ENCODE measurements around the gene CD2. TPM values are rescaled to one million over a fixed set of nuclear protein-coding genes. Genes with fewer than 3 reads are reported as not detected.

CD2 gene
- total RNA-seq, 2 experiments from 2014 or later: 382 to 383 TPM

GRCh38 chr1:116766616-116767469 lies 12.6 kb downstream of the CD2 start:
- ChIA-PET CTCF (interaction anchor here (0.7 to 5.3 kb wide), 7 partner anchors 10 to 192 kb away, joined by 3 to 50 read pairs (median 6); partner anchors contain the start of gene CD2), POLR2A (interaction anchor here (8.6 to 14.4 kb wide), 3 partner anchors 12 to 38 kb away, joined by 150 to 453 read pairs (median 169); partner anchors contain the start of gene CD2)

- ChIA-PET CTCF (interaction anchor here (0.7 to 3.7 kb wide), 6 partner anchors 11 to 193 kb away, joined by 3 to 13 read pairs (median 4); no protein-coding TSS in a partner anchor), POLR2A (interaction anchor here (2.3 to 14.4 kb wide), 5 partner anchors 13 to 59 kb away, joined by 5 to 453 read pairs (median 150); partner anchors contain the start of gene CD2)
Observed at GRCh38 chr1:116767782-116768382, 13.7 kb downstream of the CD2 start.

GRCh38 chr1:116768416-116769103 lies 14.3 kb downstream of the CD2 start:
- ChIA-PET POLR2A (interaction anchor here (1.4 to 14.4 kb wide), 6 partner anchors 13 to 59 kb away, joined by 3 to 453 read pairs (median 80); partner anchors contain the start of gene CD2), CTCF (interaction anchor here (0.7 to 3.7 kb wide), 6 partner anchors 10 to 47 kb away, joined by 3 to 24 read pairs (median 4); no protein-coding TSS in a partner anchor)

GRCh38 chr1:116769104-116769452 lies 14.8 kb downstream of the CD2 start:
- POLR2A ChIA-PET: interaction anchor here (0.7 to 14.4 kb wide), 8 partner anchors 8 to 291 kb away, joined by 3 to 453 read pairs (median 7); partner anchors contain the start of genes CD2 and TTF2

GRCh38 chr1:116769561-116769977 lies 15.3 kb downstream of the CD2 start:
- CTCF ChIA-PET: interaction anchor here (0.7 to 3.7 kb wide), 13 partner anchors 9 to 291 kb away, joined by 3 to 24 read pairs (median 4); partner anchors contain the start of gene CD2
- POLR2A ChIA-PET: interaction anchor here (0.7 to 14.4 kb wide), 10 partner anchors 8 to 291 kb away, joined by 3 to 453 read pairs (median 6); partner anchors contain the start of genes CD2 and TTF2

More at GRCh38 chr1:116769104-116769452, 14.8 kb downstream of the CD2 start:
- CTCF ChIA-PET: interaction anchor here (0.9 to 3.7 kb wide), 9 partner anchors 8 to 111 kb away, joined by 3 to 24 read pairs (median 4); partner anchors contain the start of gene CD2

GRCh38 chr1:116769994-116770393 lies 15.8 kb downstream of the CD2 start:
- POLR2A ChIA-PET: interaction anchor here (0.7 to 14.4 kb wide), 11 partner anchors 8 to 334 kb away, joined by 3 to 453 read pairs (median 6); partner anchors contain the start of gene CD2
- CTCF ChIA-PET: interaction anchor here (0.7 to 3.7 kb wide), 15 partner anchors 9 to 874 kb away, joined by 3 to 24 read pairs (median 4); partner anchors contain the start of gene CD2

GRCh38 chr1:116770625-116771024 lies 16.4 kb downstream of the CD2 start:
- POLR2A ChIA-PET: interaction anchor here (0.6 to 14.4 kb wide), 6 partner anchors 15 to 334 kb away, joined by 3 to 453 read pairs (median 78); partner anchors contain the start of gene CD2

GRCh38 chr1:116771997-116772647 lies 17.9 kb downstream of the CD2 start:
- CTCF ChIA-PET: interaction anchor here (0.7 to 2.1 kb wide), 14 partner anchors 9 to 288 kb away, joined by 3 to 6 read pairs (median 4); partner anchors contain the start of gene TTF2
- POLR2A ChIA-PET: interaction anchor here (0.5 to 14.4 kb wide), 6 partner anchors 9 to 165 kb away, joined by 5 to 453 read pairs (median 6); no protein-coding TSS in a partner anchor

More at GRCh38 chr1:116770625-116771024, 16.4 kb downstream of the CD2 start:
- CTCF ChIA-PET: interaction anchor here (0.7 to 3.7 kb wide), 9 partner anchors 16 to 873 kb away, joined by 3 to 24 read pairs (median 5); partner anchors contain the start of gene CD2

GRCh38 chr1:116772648-116773045 lies 18.4 kb downstream of the CD2 start:
- ChIA-PET CTCF (interaction anchor here (0.7 to 2.1 kb wide), 12 partner anchors 9 to 287 kb away, joined by 3 to 6 read pairs (median 5); partner anchors contain the start of gene TTF2), POLR2A (interaction anchor here (1.2 to 14.4 kb wide), 5 partner anchors 10 to 34 kb away, joined by 5 to 453 read pairs (median 6); no protein-coding TSS in a partner anchor)

- ChIA-PET CTCF (no interaction called here), POLR2A (interaction anchor here (0.5 to 0.6 kb wide), 2 partner anchors 28 to 36 kb away, joined by 3 to 8 read pairs; no protein-coding TSS in a partner anchor)
Observed at GRCh38 chr1:116775116-116775752, 21.0 kb downstream of the CD2 start.

- ChIA-PET CTCF (interaction anchor here (0.6 to 1.4 kb wide), 3 partner anchors 15 to 23 kb away, joined by 3 to 4 read pairs (median 3); partner anchors contain the start of gene CD2), POLR2A (interaction anchor here (0.5 to 2.2 kb wide), 11 partner anchors 8 to 282 kb away, joined by 3 to 11 read pairs (median 3); partner anchors contain the start of gene TTF2)
Observed at GRCh38 chr1:116777831-116778830, 23.9 kb downstream of the CD2 start.

GRCh38 chr1:116781034-116781433 lies 26.8 kb downstream of the CD2 start:
- CTCF ChIA-PET: interaction anchor here (0.6 to 1.3 kb wide), 2 partner anchors 36 to 215 kb away, joined by 3 to 4 read pairs; no protein-coding TSS in a partner anchor
- POLR2A ChIA-PET: no interaction called here

- CTCF ChIA-PET: interaction anchor here (1.0 kb wide), 1 partner anchor 10 kb away, joined by 3 read pairs; no protein-coding TSS in a partner anchor
- POLR2A ChIA-PET: no interaction called here
Observed at GRCh38 chr1:116785006-116785405, 30.8 kb downstream of the CD2 start.

- ChIA-PET POLR2A (no interaction called here), CTCF (no interaction called here)
Observed at GRCh38 chr1:116786049-116786448, 31.8 kb downstream of the CD2 start.

- CTCF ChIA-PET: no interaction called here
- POLR2A ChIA-PET: interaction anchor here (1.5 kb wide), 1 partner anchor 38 kb away, joined by 3 read pairs; no protein-coding TSS in a partner anchor
Observed at GRCh38 chr1:116791727-116792126, 37.5 kb downstream of the CD2 start.

Data from activated CD8-positive, alpha-beta memory T cell treated with anti-CD3 and anti-CD28 coated beads for 36 hours (primary cell).